GM12878 (cell line): ENCODE data around the gene DNAAF8. TPM values are rescaled to one million over a fixed set of nuclear protein-coding genes. Genes with fewer than 3 reads are reported as not detected.

Experiments used
- CEBPB ChIP-seq, 2 experiments: fragments of 150-350 bp in 1 of 2; IDR thresholded peaks; 2 replicates each; pipeline ENCODE4 v1.6.1; 2012 to 2014; ENCODE audit warnings: low read depth in 2 of 2, low read length in 2 of 2, borderline replicate concordance in 1 of 2, inconsistent platforms in 1 of 2
- CHD1 ChIP-seq: IDR thresholded peaks from 2 replicates; pipeline ENCODE4 v1.6.1; 2012; ENCODE audit warnings: low read depth, low read length, improper control_type of control experiment
- FOXK2 ChIP-seq: fragments of 450-650 bp; IDR thresholded peaks from 2 replicates; pipeline ENCODE4 v1.6.1; 2017; ENCODE audit warnings: mild to moderate bottlenecking, moderate library complexity
- FOXM1 ChIP-seq: IDR thresholded peaks from 2 replicates; pipeline ENCODE4 v1.6.1; 2012; ENCODE audit warnings: low read depth, mild to moderate bottlenecking, inconsistent platforms, low read length, moderate library complexity
- JUNB ChIP-seq: IDR thresholded peaks from 2 replicates; pipeline ENCODE4 v1.6.1; 2016; ENCODE audit warnings: antibody characterized with exemption, mild to moderate bottlenecking
- KLF5 ChIP-seq: fragments of 450-650 bp; IDR thresholded peaks from 2 replicates; pipeline ENCODE4 v1.6.1; 2014; ENCODE audit warnings: mild to moderate bottlenecking; ENCODE audit not compliant: partially characterized antibody
- LARP7 ChIP-seq: fragments of 450-650 bp; IDR thresholded peaks from 2 replicates; pipeline ENCODE4 v1.6.1; 2017; ENCODE audit warnings: mild to moderate bottlenecking
- NBN ChIP-seq: fragments of 450-650 bp; IDR thresholded peaks from 2 replicates; pipeline ENCODE4 v1.6.1; 2016
- NFIC ChIP-seq: IDR thresholded peaks from 2 replicates; pipeline ENCODE4 v1.6.1; 2012; ENCODE audit warnings: low read depth, mild to moderate bottlenecking, inconsistent platforms, low read length, moderate library complexity
- NFXL1 ChIP-seq: fragments of 450-650 bp; IDR thresholded peaks from 2 replicates; pipeline ENCODE4 v1.6.1; 2017; ENCODE audit warnings: antibody characterized with exemption, mild to moderate bottlenecking, borderline replicate concordance
- NR2C2 ChIP-seq: IDR thresholded peaks from 2 replicates; pipeline ENCODE4 v1.6.1; 2011; ENCODE audit warnings: borderline replicate concordance, low read depth; ENCODE audit not compliant: control insufficient read depth, insufficient read length
- PAX5 ChIP-seq: IDR thresholded peaks from 2 replicates; pipeline ENCODE4 v1.6.1; 2011; ENCODE audit warnings: low read depth, low read length, borderline replicate concordance
- RAD51 ChIP-seq: fragments of 450-650 bp; IDR thresholded peaks from 2 replicates; pipeline ENCODE4 v1.6.1; 2016; ENCODE audit warnings: moderate library complexity, mild to moderate bottlenecking, inconsistent platforms
- RFX5 ChIP-seq: IDR thresholded peaks from 2 replicates; pipeline ENCODE4 v1.6.1; 2011; ENCODE audit warnings: low read depth, low read length, improper control_type of control experiment
- SPI1 ChIP-seq: IDR thresholded peaks from 2 replicates; pipeline ENCODE4 v1.6.1; 2011; ENCODE audit warnings: low read depth, mild to moderate bottlenecking, low read length, moderate library complexity, borderline replicate concordance; ENCODE audit not compliant: insufficient read depth
- STAT3 ChIP-seq: IDR thresholded peaks from 2 replicates; pipeline ENCODE4 v1.6.1; 2011; ENCODE audit warnings: low read depth, low read length, improper control_type of control experiment
- SUPT20H ChIP-seq: IDR thresholded peaks from 2 replicates; pipeline ENCODE4 v1.6.1; 2011; ENCODE audit warnings: low read depth, mild to moderate bottlenecking, low read length, moderate library complexity, borderline replicate concordance; ENCODE audit not compliant: control insufficient read depth
- TAF1 ChIP-seq: IDR thresholded peaks from 2 replicates; pipeline ENCODE4 v1.6.1; 2011; ENCODE audit warnings: mild to moderate bottlenecking, low read depth, low read length, borderline replicate concordance
- TCF3 ChIP-seq: IDR thresholded peaks from 2 replicates; pipeline ENCODE4 v1.6.1; 2012; ENCODE audit warnings: low read depth, mild to moderate bottlenecking, low read length, borderline replicate concordance; ENCODE audit not compliant: insufficient read depth
- YY1 ChIP-seq: IDR thresholded peaks from 2 replicates; pipeline ENCODE4 v1.6.1; 2011; ENCODE audit warnings: low read depth, mild to moderate bottlenecking, low read length
- ZNF384 ChIP-seq: IDR thresholded peaks from 2 replicates; pipeline ENCODE4 v1.6.1; 2012; ENCODE audit warnings: low read depth, mild to moderate bottlenecking, low read length, improper control_type of control experiment, borderline replicate concordance
- polyA plus RNA-seq, 11 experiments: library from polyadenylated mRNA; depleted of rRNA in 4 of 11; unstranded in 6 of 11; stranded (reverse) in 5 of 11; fragments of >200 nt; fragmentation: Nextera tagmentation in 4 of 11; fragmentation: Illumina TruSeq in 1 of 11; extraction: Ambion mirVana in 4 of 11; extraction: Trizol in 1 of 11; gene quantifications; 1 replicate in 1 of 11; 2 replicates in 10 of 11; pipeline versions ENCODE4 v1.2.1 to v1.2.3, GENCODE V29; 2011 to 2016; ENCODE audit warnings: inconsistent platforms in 2 of 11, missing spikeins in 2 of 11, low read depth in 1 of 11
- total RNA-seq, 4 experiments: library from RNA; depleted of rRNA in 3 of 4; stranded (reverse); fragments of >200 nt in 3 of 4; fragmentation: Illumina TruSeq in 1 of 4; extraction: Trizol in 1 of 4; gene quantifications; 2 replicates each; pipeline versions ENCODE4 v1.2.1 to v1.2.3, GENCODE V29; 2013 to 2021
- TF ChIP-seq, protein P1 (sequence below): fragments of 450-650 bp; formaldehyde crosslinking; IDR thresholded peaks from 2 replicates; pipeline ENCODE4 v1.4.0; 2022; ENCODE audit warnings: mild to moderate bottlenecking, moderate library complexity
- TF ChIP-seq, protein P2 (sequence below): IDR thresholded peaks from 2 replicates; pipeline ENCODE4 v1.6.1; 2012; ENCODE audit warnings: low read length, inconsistent platforms
- TF ChIP-seq, protein P3 (sequence below): IDR thresholded peaks from 2 replicates; pipeline ENCODE4 v1.6.1; 2011; ENCODE audit warnings: low read depth, mild to moderate bottlenecking, low read length, moderate library complexity, borderline replicate concordance; ENCODE audit errors: extremely low read depth
- TF ChIP-seq, protein P4 (sequence below): fragments of 450-650 bp; IDR thresholded peaks from 2 replicates; pipeline ENCODE4 v1.6.1; 2017; ENCODE audit warnings: mild to moderate bottlenecking

The DNAAF8 gene
- total and polyA plus RNA-seq, 10 of the 15 experiments (the other 5 are each of a cell fraction or from before 2014, with no cell fraction given): 0.01 to 0.78 (median 0.22) TPM; not detected in 2

DNA sequence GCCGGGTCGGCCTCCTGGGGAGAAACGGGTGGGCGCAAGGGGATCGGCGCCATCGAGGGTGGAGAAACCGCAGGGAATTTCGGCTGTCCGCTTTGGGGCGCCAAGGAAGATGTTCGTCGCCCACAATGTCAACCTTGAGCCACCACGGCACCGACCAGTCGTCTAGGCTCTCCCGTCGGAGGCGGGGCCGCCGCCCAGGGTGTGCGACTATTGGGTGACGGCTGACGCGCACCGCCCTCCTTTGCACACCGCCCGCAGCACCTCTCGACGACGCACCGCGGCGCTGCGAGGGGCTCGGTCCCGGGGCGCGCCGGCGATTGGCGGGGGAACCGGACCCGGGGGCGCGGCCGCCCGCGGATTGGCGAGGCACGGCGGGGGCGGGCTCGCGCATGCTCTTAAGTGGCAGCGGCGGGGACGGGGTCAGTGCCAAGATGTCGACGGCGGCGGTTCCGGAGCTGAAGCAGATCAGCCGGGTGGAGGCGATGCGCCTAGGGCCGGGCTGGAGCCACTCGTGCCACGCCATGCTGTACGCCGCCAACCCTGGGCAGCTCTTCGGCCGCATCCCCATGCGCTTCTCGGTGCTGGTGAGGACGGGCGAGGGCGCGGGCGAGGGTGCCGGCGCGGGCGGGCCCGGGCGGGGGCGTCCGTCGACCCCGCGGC lies 40.9 kb upstream of the DNAAF8 start, which contains the start of gene NUDT16L1 (continued):
- TF ChIP-seq, protein P1, sequence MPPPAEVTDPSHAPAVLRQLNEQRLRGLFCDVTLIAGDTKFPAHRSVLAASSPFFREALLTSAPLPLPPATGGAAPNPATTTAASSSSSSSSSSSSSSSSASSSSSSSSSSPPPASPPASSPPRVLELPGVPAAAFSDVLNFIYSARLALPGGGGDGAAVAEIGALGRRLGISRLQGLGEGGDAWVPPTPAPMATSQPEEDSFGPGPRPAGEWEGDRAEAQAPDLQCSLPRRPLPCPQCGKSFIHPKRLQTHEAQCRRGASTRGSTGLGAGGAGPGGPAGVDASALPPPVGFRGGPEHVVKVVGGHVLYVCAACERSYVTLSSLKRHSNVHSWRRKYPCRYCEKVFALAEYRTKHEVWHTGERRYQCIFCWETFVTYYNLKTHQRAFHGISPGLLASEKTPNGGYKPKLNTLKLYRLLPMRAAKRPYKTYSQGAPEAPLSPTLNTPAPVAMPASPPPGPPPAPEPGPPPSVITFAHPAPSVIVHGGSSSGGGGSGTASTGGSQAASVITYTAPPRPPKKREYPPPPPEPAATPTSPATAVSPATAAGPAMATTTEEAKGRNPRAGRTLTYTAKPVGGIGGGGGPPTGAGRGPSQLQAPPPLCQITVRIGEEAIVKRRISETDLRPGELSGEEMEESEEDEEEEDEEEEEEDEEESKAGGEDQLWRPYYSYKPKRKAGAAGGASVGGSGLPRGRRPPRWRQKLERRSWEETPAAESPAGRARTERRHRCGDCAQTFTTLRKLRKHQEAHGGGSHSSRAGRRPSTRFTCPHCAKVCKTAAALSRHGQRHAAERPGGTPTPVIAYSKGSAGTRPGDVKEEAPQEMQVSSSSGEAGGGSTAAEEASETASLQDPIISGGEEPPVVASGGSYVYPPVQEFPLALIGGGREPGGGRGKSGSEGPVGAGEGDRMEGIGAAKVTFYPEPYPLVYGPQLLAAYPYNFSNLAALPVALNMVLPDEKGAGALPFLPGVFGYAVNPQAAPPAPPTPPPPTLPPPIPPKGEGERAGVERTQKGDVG (CRISPR knock-in tag): no peak
- TF ChIP-seq NFXL1 (no peak), SUPT20H (no peak), RFX5 (no peak), KLF5 (no peak), PAX5 (no peak), TAF1 (0 out of 2 replicates have a peak, but pooled peaks have one; percentile 41), NR2C2 (no peak), NBN (no peak), SPI1 (no peak), FOXM1 (no peak), YY1 (peak; percentile 92), JUNB (no peak), NFIC (no peak), FOXK2 (no peak), STAT3 (no peak), CHD1 (no peak), TCF3 (0 out of 2 replicates have a peak, but pooled peaks have one; percentile 33), ZNF384 (no peak), LARP7 (peak; percentile 96; the same call in 1 of the 2 replicates), RAD51 (no peak), CEBPB (IDR thresholded peaks at IDR 0.05; ENCODE audit: borderline replicate concordance in 1 of 2, low read depth in 2 of 2, low read length in 2 of 2) (no peak)
- TF ChIP-seq, protein P2, sequence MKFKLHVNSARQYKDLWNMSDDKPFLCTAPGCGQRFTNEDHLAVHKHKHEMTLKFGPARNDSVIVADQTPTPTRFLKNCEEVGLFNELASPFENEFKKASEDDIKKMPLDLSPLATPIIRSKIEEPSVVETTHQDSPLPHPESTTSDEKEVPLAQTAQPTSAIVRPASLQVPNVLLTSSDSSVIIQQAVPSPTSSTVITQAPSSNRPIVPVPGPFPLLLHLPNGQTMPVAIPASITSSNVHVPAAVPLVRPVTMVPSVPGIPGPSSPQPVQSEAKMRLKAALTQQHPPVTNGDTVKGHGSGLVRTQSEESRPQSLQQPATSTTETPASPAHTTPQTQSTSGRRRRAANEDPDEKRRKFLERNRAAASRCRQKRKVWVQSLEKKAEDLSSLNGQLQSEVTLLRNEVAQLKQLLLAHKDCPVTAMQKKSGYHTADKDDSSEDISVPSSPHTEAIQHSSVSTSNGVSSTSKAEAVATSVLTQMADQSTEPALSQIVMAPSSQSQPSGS: no peak
- TF ChIP-seq, protein P3, sequence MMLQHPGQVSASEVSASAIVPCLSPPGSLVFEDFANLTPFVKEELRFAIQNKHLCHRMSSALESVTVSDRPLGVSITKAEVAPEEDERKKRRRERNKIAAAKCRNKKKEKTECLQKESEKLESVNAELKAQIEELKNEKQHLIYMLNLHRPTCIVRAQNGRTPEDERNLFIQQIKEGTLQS: no peak
- TF ChIP-seq, protein P4, sequence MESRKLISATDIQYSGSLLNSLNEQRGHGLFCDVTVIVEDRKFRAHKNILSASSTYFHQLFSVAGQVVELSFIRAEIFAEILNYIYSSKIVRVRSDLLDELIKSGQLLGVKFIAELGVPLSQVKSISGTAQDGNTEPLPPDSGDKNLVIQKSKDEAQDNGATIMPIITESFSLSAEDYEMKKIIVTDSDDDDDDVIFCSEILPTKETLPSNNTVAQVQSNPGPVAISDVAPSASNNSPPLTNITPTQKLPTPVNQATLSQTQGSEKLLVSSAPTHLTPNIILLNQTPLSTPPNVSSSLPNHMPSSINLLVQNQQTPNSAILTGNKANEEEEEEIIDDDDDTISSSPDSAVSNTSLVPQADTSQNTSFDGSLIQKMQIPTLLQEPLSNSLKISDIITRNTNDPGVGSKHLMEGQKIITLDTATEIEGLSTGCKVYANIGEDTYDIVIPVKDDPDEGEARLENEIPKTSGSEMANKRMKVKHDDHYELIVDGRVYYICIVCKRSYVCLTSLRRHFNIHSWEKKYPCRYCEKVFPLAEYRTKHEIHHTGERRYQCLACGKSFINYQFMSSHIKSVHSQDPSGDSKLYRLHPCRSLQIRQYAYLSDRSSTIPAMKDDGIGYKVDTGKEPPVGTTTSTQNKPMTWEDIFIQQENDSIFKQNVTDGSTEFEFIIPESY: no peak
